ENCODE measurements around the gene KCNA1. TPM values are rescaled to one million over a fixed set of nuclear protein-coding genes. Genes with fewer than 3 reads are reported as not detected.
A peak's percentile ranks its signal among the peaks of the same experiment; 100 is the strongest.

Gene KCNA1
- total RNA-seq, 1 donor from 2014 or later = 0.62 TPM

GRCh38 chr12:4909410-4909733, 333 bp upstream of the KCNA1 start:
- peak; percentile 42 for DNase-seq (ENCODE audit: low spot score)
- Mint-ChIP-seq H3K36me3 (ENCODE audit: low read depth, unreplicated experiment) (peaks cover 7% of the 10 kb centered on the region), H3K27me3 (ENCODE audit: unreplicated experiment) (peaks cover 17% of the 10 kb centered on the region), H3K4me1 (ENCODE audit: unreplicated experiment) (peaks cover 12% of the 10 kb centered on the region), H3K27ac (ENCODE audit: unreplicated experiment) (no peak overlapping the region), H3K4me3 (ENCODE audit: unreplicated experiment) (peak overlapping the region; percentile 52), H3K9me3 (ENCODE audit: unreplicated experiment) (no peaks in the 10 kb centered on the region)
- TF ChIP-seq CTCF (IDR thresholded peaks at IDR 0.05; ENCODE audit: unreplicated experiment) = no peak

DNA sequence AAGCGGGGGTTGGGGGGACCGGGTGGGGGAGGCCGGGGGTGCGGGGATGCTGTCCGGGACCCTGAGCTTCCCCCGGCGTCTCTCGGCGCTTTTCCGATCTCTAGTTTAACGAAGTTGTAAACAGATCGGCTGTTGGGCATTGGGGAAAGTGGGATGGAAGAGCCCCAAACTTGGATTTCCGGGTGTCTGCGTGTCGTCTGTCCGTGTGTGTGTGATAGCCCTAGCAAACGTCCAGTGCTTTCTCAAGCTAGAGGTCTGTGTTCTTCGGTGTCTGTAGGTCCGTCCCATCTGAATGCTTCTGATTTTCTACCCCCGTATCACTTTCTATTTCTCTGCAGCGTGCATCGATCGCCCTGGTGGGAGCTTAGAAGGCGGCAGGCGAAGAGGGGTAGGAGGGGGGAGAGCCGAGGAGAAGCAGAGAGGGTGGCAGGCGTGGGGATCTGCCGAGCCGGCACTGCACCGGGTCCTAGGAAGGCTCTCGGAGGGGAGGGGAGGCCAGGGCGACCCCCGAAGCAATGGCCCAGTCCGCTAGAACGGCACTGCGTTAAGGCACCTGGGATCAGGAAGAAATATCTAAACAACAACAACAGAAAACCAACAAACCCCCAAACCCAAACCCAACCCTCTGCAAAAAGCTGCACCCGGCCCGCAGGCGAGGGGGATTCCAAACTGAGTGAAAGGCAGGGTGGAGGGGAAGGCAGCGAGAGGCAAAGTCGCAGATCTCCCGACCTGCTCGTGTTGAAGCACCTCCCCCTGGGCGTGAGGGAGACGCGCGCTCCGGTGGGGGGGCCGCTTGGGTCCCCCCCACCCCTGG, 1.0 kb downstream of the KCNA1 start:
- TF ChIP-seq CTCF (IDR thresholded peaks at IDR 0.05; ENCODE audit: unreplicated experiment) = no peak
- Mint-ChIP-seq H3K4me3 (ENCODE audit: unreplicated experiment) (peak overlapping the region; percentile 89), H3K9me3 (ENCODE audit: unreplicated experiment) (no peaks in the 10 kb centered on the region), H3K27ac (ENCODE audit: unreplicated experiment) (no peak overlapping the region), H3K36me3 (ENCODE audit: low read depth, unreplicated experiment) (peaks cover 7% of the 10 kb centered on the region), H3K4me1 (ENCODE audit: unreplicated experiment) (peaks cover 12% of the 10 kb centered on the region), H3K27me3 (ENCODE audit: unreplicated experiment) (peaks cover 17% of the 10 kb centered on the region)
- no peak for DNase-seq (ENCODE audit: low spot score)

DNA sequence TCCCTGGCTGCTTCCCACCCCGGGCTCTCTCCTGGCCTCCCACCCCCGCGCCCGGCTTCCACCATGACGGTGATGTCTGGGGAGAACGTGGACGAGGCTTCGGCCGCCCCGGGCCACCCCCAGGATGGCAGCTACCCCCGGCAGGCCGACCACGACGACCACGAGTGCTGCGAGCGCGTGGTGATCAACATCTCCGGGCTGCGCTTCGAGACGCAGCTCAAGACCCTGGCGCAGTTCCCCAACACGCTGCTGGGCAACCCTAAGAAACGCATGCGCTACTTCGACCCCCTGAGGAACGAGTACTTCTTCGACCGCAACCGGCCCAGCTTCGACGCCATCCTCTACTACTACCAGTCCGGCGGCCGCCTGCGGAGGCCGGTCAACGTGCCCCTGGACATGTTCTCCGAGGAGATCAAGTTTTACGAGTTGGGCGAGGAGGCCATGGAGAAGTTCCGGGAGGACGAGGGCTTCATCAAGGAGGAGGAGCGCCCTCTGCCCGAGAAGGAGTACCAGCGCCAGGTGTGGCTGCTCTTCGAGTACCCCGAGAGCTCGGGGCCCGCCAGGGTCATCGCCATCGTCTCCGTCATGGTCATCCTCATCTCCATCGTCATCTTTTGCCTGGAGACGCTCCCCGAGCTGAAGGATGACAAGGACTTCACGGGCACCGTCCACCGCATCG, 1.8 kb downstream of the KCNA1 start:
- no peak for TF ChIP-seq CTCF (IDR thresholded peaks at IDR 0.05; ENCODE audit: unreplicated experiment)
- Mint-ChIP-seq H3K4me1 (ENCODE audit: unreplicated experiment) (peaks cover 12% of the 10 kb centered on the region), H3K36me3 (ENCODE audit: low read depth, unreplicated experiment) (peaks cover 7% of the 10 kb centered on the region), H3K27me3 (ENCODE audit: unreplicated experiment) (peaks cover 17% of the 10 kb centered on the region), H3K4me3 (ENCODE audit: unreplicated experiment) (peak overlapping the region; percentile 68), H3K27ac (ENCODE audit: unreplicated experiment) (no peak overlapping the region), H3K9me3 (ENCODE audit: unreplicated experiment) (no peaks in the 10 kb centered on the region)
- DNase-seq (ENCODE audit: low spot score) = no peak

- Mint-ChIP-seq H3K4me1 (ENCODE audit: unreplicated experiment) (peaks cover 8% of the 10 kb centered on the region), H3K9me3 (ENCODE audit: unreplicated experiment) (no peaks in the 10 kb centered on the region), H3K36me3 (ENCODE audit: low read depth, unreplicated experiment) (peaks cover 7% of the 10 kb centered on the region), H3K27ac (ENCODE audit: unreplicated experiment) (no peak overlapping the region), H3K4me3 (ENCODE audit: unreplicated experiment) (no peak overlapping the region), H3K27me3 (ENCODE audit: unreplicated experiment) (peaks cover 15% of the 10 kb centered on the region)
- no peak for DNase-seq (ENCODE audit: low spot score)
- TF ChIP-seq CTCF (IDR thresholded peaks at IDR 0.05; ENCODE audit: unreplicated experiment) = no peak
Observed at GRCh38 chr12:4914720-4915119, 5.0 kb downstream of the KCNA1 start.

DNA sequence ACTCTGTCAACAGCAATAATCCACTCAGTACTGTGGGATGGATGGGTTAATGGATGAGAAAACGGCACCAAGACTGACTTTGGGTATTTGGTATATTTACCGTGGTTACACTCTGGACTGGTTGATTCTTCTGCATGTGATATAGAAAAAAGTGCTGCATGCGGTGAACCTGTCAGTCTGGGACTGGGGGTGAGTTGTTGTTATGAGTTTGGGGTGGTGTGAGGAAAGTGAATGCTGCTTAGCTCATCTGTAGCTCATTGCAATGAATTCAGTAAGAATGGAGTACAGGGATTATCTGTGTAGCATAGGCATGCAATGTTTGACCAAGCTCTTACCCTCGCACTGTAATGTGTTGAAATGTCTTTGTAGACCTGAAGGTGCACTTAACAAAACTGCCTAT, 6.0 kb downstream of the KCNA1 start:
- no peak for DNase-seq (ENCODE audit: low spot score)
- H3K36me3 Mint-ChIP-seq (ENCODE audit: low read depth, unreplicated experiment) = peaks cover 7% of the 10 kb centered on the region
- TF ChIP-seq CTCF (IDR thresholded peaks at IDR 0.05; ENCODE audit: unreplicated experiment) = no peak
- peaks cover 2% of the 10 kb centered on the region for H3K4me1 Mint-ChIP-seq (ENCODE audit: unreplicated experiment)
- H3K27ac Mint-ChIP-seq (ENCODE audit: unreplicated experiment) = no peak overlapping the region
- no peaks in the 10 kb centered on the region for H3K9me3 Mint-ChIP-seq (ENCODE audit: unreplicated experiment)
- no peak overlapping the region for H3K4me3 Mint-ChIP-seq (ENCODE audit: unreplicated experiment)
- H3K27me3 Mint-ChIP-seq (ENCODE audit: unreplicated experiment) = peaks cover 11% of the 10 kb centered on the region
